Measurements from ENCODE around the gene HYKK. TPM values are rescaled to one million over a fixed set of nuclear protein-coding genes. Genes with fewer than 3 reads are reported as not detected.

HYKK gene
- total RNA-seq, 1 donor from 2014 or later = 6.0 TPM

GRCh38 chr15:78573416-78573815, 66.0 kb downstream of the HYKK start:
- Mint-ChIP-seq H3K27me3 (ENCODE audit: low read depth) (no peaks in the 10 kb centered on the region), H3K27ac (no peak overlapping the region), H3K4me1 (peaks cover 2% of the 10 kb centered on the region), H3K36me3 (no peaks in the 10 kb centered on the region), H3K4me3 (no peak overlapping the region), H3K9me3 (no peaks in the 10 kb centered on the region)
- no peak for TF ChIP-seq CTCF (IDR thresholded peaks at IDR 0.05; ENCODE audit: unreplicated experiment)
- DNase-seq (ENCODE audit: low spot score in 2 of 2, unreplicated experiment in 2 of 2) = no peak

- Mint-ChIP-seq H3K4me3 (no peak overlapping the region), H3K4me1 (peaks cover 2% of the 10 kb centered on the region), H3K27me3 (ENCODE audit: low read depth) (no peaks in the 10 kb centered on the region), H3K27ac (no peak overlapping the region), H3K36me3 (no peaks in the 10 kb centered on the region), H3K9me3 (no peaks in the 10 kb centered on the region)
- DNase-seq (ENCODE audit: low spot score in 2 of 2, unreplicated experiment in 2 of 2) = no peak
- no peak for TF ChIP-seq CTCF (IDR thresholded peaks at IDR 0.05; ENCODE audit: unreplicated experiment)
Measured at GRCh38 chr15:78574944-78575343, 67.6 kb downstream of the HYKK start.

Other genes starting within 250 kb of the HYKK start
- gene DNAJA4, start 243.0 kb upstream of the HYKK start, total RNA-seq = 0.13 to 0.18 TPM in 2 of 3 replicates, not detected in the other
- 51.2 to 55.1 TPM (median 54.8 TPM) in 3 replicates for gene SKIC8, start 208.0 kb upstream of the HYKK start, total RNA-seq
- gene CRABP1, start 167.2 kb upstream of the HYKK start, total RNA-seq = 144 to 156 TPM (median 155 TPM) in 3 replicates
- gene IREB2, start 69.4 kb upstream of the HYKK start, total RNA-seq = 84.9 to 105 TPM (median 90.1 TPM) in 3 replicates
- 163 to 176 TPM (median 165 TPM) in 3 replicates for gene PSMA4, start 32.9 kb downstream of the HYKK start, total RNA-seq
- 5.1 to 7.6 TPM (median 5.5 TPM) in 3 replicates for gene CHRNA5, start 57.9 kb downstream of the HYKK start, total RNA-seq
- 1.9 to 4.0 TPM (median 2.4 TPM) in 3 replicates for gene CHRNA3, start 113.4 kb downstream of the HYKK start, total RNA-seq
- 2.2 to 3.2 TPM (median 2.8 TPM) in 3 replicates for gene CHRNB4, start 133.6 kb downstream of the HYKK start, total RNA-seq

Data from mesothelial cell of epicardium (in vitro differentiated cells).